H1 (cell line): ENCODE results near the gene NSG2. TPM values are rescaled to one million over a fixed set of nuclear protein-coding genes. Genes with fewer than 3 reads are reported as not detected.

Source experiments
- CTCF ChIA-PET: fragments of 300-600 bp; sonication (Branson Sonifier 250); formaldehyde crosslinking; loops from one replicate; lab custom pipeline; 2021; ENCODE audit not compliant: partially characterized antibody; lab: Charles Lee
- POLR2A ChIA-PET: fragments of 300-600 bp; sonication (Branson Sonifier 250); formaldehyde crosslinking; loops from one replicate; lab custom pipeline; 2021; ENCODE audit warnings: inconsistent platforms; ENCODE audit not compliant: partially characterized antibody; lab: Charles Lee
- DNase-seq, 2 experiments: peaks; one replicate each; pipeline versions ENCODE4 v3.0.0 to v3.0.0-alpha.2; 2010 to 2022; ENCODE audit warnings: low spot score in 2 of 2, low read depth in 1 of 2, mixed read lengths in 1 of 2
- FAIRE-seq: peaks from 2 replicates; lab custom pipeline; 2011; peaks lifted over from hg19 to GRCh38; lab: Jason Lieb, UNC
- H2AFZ ChIP-seq: 2 replicates; pipeline ENCODE4 v1.8.1; 2012; ENCODE audit warnings: low read length, inconsistent platforms
- H2AK5ac ChIP-seq: 2 replicates; pipeline ENCODE4 v1.6.1; 2013; ENCODE audit warnings: low read depth, low read length
- H2BK120ac ChIP-seq: replicated peaks from 2 replicates; pipeline ENCODE3; 2013; ENCODE audit warnings: low read depth, low read length, inconsistent platforms
- H2BK12ac ChIP-seq: 2 replicates; pipeline ENCODE4 v1.6.1; 2013; ENCODE audit warnings: low read depth, low read length
- H2BK15ac ChIP-seq: 2 replicates; pipeline ENCODE4 v1.6.1; 2013; ENCODE audit warnings: low read length
- H2BK20ac ChIP-seq: 2 replicates; pipeline ENCODE4 v1.6.1; 2013; ENCODE audit warnings: low read length
- H2BK5ac ChIP-seq: 2 replicates; pipeline ENCODE4 v1.6.1; 2013; ENCODE audit warnings: low read depth, low read length
- H3K14ac ChIP-seq: 2 replicates; pipeline ENCODE4 v1.6.1; 2013; ENCODE audit warnings: inconsistent platforms; ENCODE audit not compliant: insufficient read length
- H3K18ac ChIP-seq: 2 replicates; pipeline ENCODE4 v1.6.1; 2013; ENCODE audit warnings: low read length; ENCODE audit errors: extremely low read depth
- H3K23ac ChIP-seq: 2 replicates; pipeline ENCODE4 v1.6.1; 2013; ENCODE audit warnings: inconsistent platforms; ENCODE audit not compliant: insufficient read length
- H3K23me2 ChIP-seq: 2 replicates; pipeline ENCODE4 v1.6.1; 2013; ENCODE audit warnings: low read depth, low read length
- H3K27ac ChIP-seq: 2 replicates; pipeline ENCODE4 v1.6.1; 2011; ENCODE audit warnings: low read depth, low read length, inconsistent platforms
- H3K27me3 ChIP-seq, 4 experiments: replicated peaks in 1 of 4; 1 replicate in 1 of 4; 2 replicates in 3 of 4; pipeline versions ENCODE4 v1.6.1 to v1.8.1; 2011 to 2013; ENCODE audit warnings: low read length in 3 of 4, mild to moderate bottlenecking in 3 of 4, inconsistent platforms in 2 of 4, mixed read lengths in 2 of 4, moderate library complexity in 1 of 4; ENCODE audit not compliant: control insufficient read depth in 3 of 4, insufficient read depth in 3 of 4; ENCODE audit errors: extremely low read depth in 1 of 4
- H3K36me3 ChIP-seq, 4 experiments: 2 replicates each; pipeline versions ENCODE4 v1.6.1 to v1.8.1; 2011 to 2013; ENCODE audit warnings: mild to moderate bottlenecking in 4 of 4, low read length in 3 of 4, moderate library complexity in 2 of 4, control low read depth in 1 of 4, inconsistent platforms in 1 of 4; ENCODE audit not compliant: insufficient read depth in 4 of 4, control insufficient read depth in 2 of 4
- H3K4ac ChIP-seq: replicated peaks from 2 replicates; pipeline ENCODE3; 2013; ENCODE audit warnings: low read length, low read depth, mixed read lengths, inconsistent platforms; ENCODE audit not compliant: insufficient read length
- H3K4me1 ChIP-seq, 4 experiments: replicated peaks in 1 of 4; 1 replicate in 1 of 4; 2 replicates in 3 of 4; pipeline versions ENCODE4 v1.6.1 to v1.8.1; 2011 to 2013; ENCODE audit warnings: low read length in 3 of 4, inconsistent platforms in 2 of 4, mixed read lengths in 1 of 4; ENCODE audit not compliant: insufficient read depth in 4 of 4, control insufficient read depth in 3 of 4
- H3K4me2 ChIP-seq, 2 experiments: 2 replicates each; pipeline versions ENCODE4 v1.6.1 to v1.8.1; 2011 to 2013; ENCODE audit warnings: low read depth in 2 of 2, low read length in 2 of 2, control low read depth in 1 of 2, inconsistent platforms in 1 of 2, mild to moderate bottlenecking in 1 of 2; ENCODE audit not compliant: insufficient read depth in 1 of 2
- H3K4me3 ChIP-seq, 4 experiments: fragments of 200-600, 300-600 bp in 1 of 4; sonication (generic), shearing (Covaris generic), sonication (Bioruptor Twin) in 1 of 4; 2 replicates each; pipeline versions ENCODE4 v1.5.1 to v1.8.1; 2011 to 2016; ENCODE audit warnings: low read length in 4 of 4, low read depth in 3 of 4, control low read depth in 2 of 4, inconsistent platforms in 2 of 4, mild to moderate bottlenecking in 2 of 4, mixed read lengths in 1 of 4, moderate library complexity in 1 of 4; ENCODE audit not compliant: insufficient read depth in 2 of 4; ENCODE audit errors: extremely low read depth in 1 of 4
- H3K56ac ChIP-seq: replicated peaks from 2 replicates; pipeline ENCODE3; 2013; ENCODE audit warnings: low read depth, mild to moderate bottlenecking, mixed read lengths, low read length, inconsistent platforms; ENCODE audit not compliant: insufficient read length
- H3K79me1 ChIP-seq: 2 replicates; pipeline ENCODE4 v1.6.1; 2013; ENCODE audit warnings: low read depth, low read length, control low read depth
- H3K79me2 ChIP-seq, 2 experiments: 2 replicates each; pipeline versions ENCODE4 v1.6.1 to v1.8.1; 2012 to 2013; ENCODE audit warnings: low read length in 2 of 2, mild to moderate bottlenecking in 2 of 2, inconsistent platforms in 1 of 2; ENCODE audit not compliant: insufficient read depth in 2 of 2, control insufficient read depth in 1 of 2
- H3K9ac ChIP-seq, 4 experiments: replicated peaks in 1 of 4; 1 replicate in 1 of 4; 2 replicates in 3 of 4; pipeline versions ENCODE4 v1.6.1 to v1.8.1; 2011 to 2013; ENCODE audit warnings: low read depth in 3 of 4, low read length in 3 of 4, control low read depth in 2 of 4, mild to moderate bottlenecking in 2 of 4, moderate library complexity in 2 of 4, inconsistent platforms in 1 of 4; ENCODE audit errors: extremely low read depth in 1 of 4
- H3K9me3 ChIP-seq, 2 experiments: 2 replicates each; pipeline versions ENCODE4 v1.6.1 to v1.8.1; 2012 to 2013; ENCODE audit warnings: mild to moderate bottlenecking in 2 of 2, moderate library complexity in 2 of 2, control low read depth in 1 of 2, inconsistent platforms in 1 of 2, low read depth in 1 of 2, low read length in 1 of 2, mixed read lengths in 1 of 2; ENCODE audit not compliant: insufficient read depth in 2 of 2
- H4K20me1 ChIP-seq, 2 experiments: replicated peaks in 1 of 2; 2 replicates each; pipeline versions ENCODE3 to v1.8.1; 2011 to 2013; ENCODE audit warnings: inconsistent platforms in 2 of 2, low read length in 2 of 2, mild to moderate bottlenecking in 1 of 2; ENCODE audit not compliant: insufficient read depth in 2 of 2, control insufficient read depth in 1 of 2
- H4K5ac ChIP-seq: 2 replicates; pipeline ENCODE4 v1.6.1; 2013; ENCODE audit warnings: low read length, low read depth, mixed read lengths, inconsistent platforms; ENCODE audit not compliant: insufficient read length
- H4K8ac ChIP-seq: 2 replicates; pipeline ENCODE4 v1.8.0; 2013; ENCODE audit warnings: mild to moderate bottlenecking, moderate library complexity, low read length, inconsistent platforms; ENCODE audit not compliant: insufficient read depth; ENCODE audit errors: extremely low read depth
- H4K91ac ChIP-seq: replicated peaks from 2 replicates; pipeline ENCODE3; 2013; ENCODE audit warnings: low read length, mixed read lengths, inconsistent platforms; ENCODE audit not compliant: insufficient read length
- E2F6 ChIP-seq: IDR thresholded peaks from 2 replicates; pipeline ENCODE4 v1.6.1; 2012; ENCODE audit warnings: inconsistent platforms
- WGBS, 2 experiments: shearing (Covaris generic) in 1 of 2; methylation state at CpG; one replicate each; pipeline versions ENCODE4 v1.1.6 to v1.1.7; 2013 to 2015; ENCODE audit warnings: low lambda C conversion rate in 2 of 2, mixed read lengths in 2 of 2, inconsistent platforms in 1 of 2, low coverage in 1 of 2, missing lambda C conversion rate in 1 of 2; ENCODE audit not compliant: insufficient replicate concordance in 2 of 2, insufficient coverage in 1 of 2, insufficient read length in 1 of 2; ENCODE audit errors: extremely low coverage in 1 of 2, missing lambda C conversion rate in 1 of 2; 5-methylcytosine and 5-hydroxymethylcytosine counted together
- polyA plus RNA-seq, 7 experiments: library from polyadenylated mRNA; depleted of rRNA in 3 of 7; stranded (reverse) in 5 of 7; unstranded in 2 of 7; fragments of >200 nt in 5 of 7; fragments of 200-250 nt in 2 of 7; gene quantifications; 1 replicate in 5 of 7; 2 replicates in 1 of 7; 4 replicates in 1 of 7; pipeline versions ENCODE4 v1.2.1 to v1.2.3, GENCODE V29; 2011 to 2013; ENCODE audit warnings: missing spikeins in 2 of 7, mixed read lengths in 2 of 7
- total RNA-seq: library from RNA; stranded (reverse); fragmentation: NEBNext Ultra II Directional; extraction: Animal tissue kit (Norgen Biotek cat#: 25700); gene quantifications from 2 replicates; pipeline ENCODE4 v1.2.1, GENCODE V29; 2021

The NSG2 gene
- total and polyA plus RNA-seq, 2 of the 8 experiments (the other 6 are each of a cell fraction or from before 2014, with no cell fraction given) = 0.56 to 0.78 TPM

- Histone ChIP-seq H3K9me3 (no peaks in the 10 kb centered on the region), H2BK15ac (peak overlapping the region; percentile 97; the same call in 1 of the 2 replicates), H4K91ac (no peak overlapping the region), H3K79me1 (no peaks in the 10 kb centered on the region), H2BK12ac (no peak overlapping the region), H2BK120ac (no peak overlapping the region), H2AK5ac (no peak overlapping the region), H4K5ac (no peak overlapping the region), H3K4me3 (no peak overlapping the region), H4K20me1 (peaks cover 0 to 3% of the 10 kb centered on the region in 2 experiments), H2BK5ac (no peak overlapping the region), H3K36me3 (no peaks in the 10 kb centered on the region), H4K8ac (no peak overlapping the region), H3K4me1 (no peaks in the 10 kb centered on the region), H3K18ac (no peak overlapping the region), H3K4ac (no peak overlapping the region), H2BK20ac (0 out of 2 replicates have a peak overlapping the region, but pooled peaks have one; percentile 34), H3K23me2 (no peaks in the 10 kb centered on the region), H3K23ac (no peak overlapping the region), H2AFZ (no peak overlapping the region), H3K9ac (no peak overlapping the region), H3K79me2 (no peaks in the 10 kb centered on the region), H3K14ac (no peak overlapping the region), H3K27ac (no peak overlapping the region), H3K27me3 (no peaks in the 10 kb centered on the region)
- peak in 1 of 2 experiments; percentile 17 for DNase-seq
- CTCF ChIA-PET = interaction anchor here (0.5 to 8.6 kb wide), 18 partner anchors 8 to 1062 kb away, joined by 3 to 187 read pairs (median 3); no protein-coding TSS in a partner anchor
- FAIRE-seq = no peak
- 88% methylated on average over 6 of the region's 6 CpGs; no CpG with 5 or more reads in 1 of the 2 experiments for WGBS, 2 experiments
- TF ChIP-seq E2F6 = no peak
- TF ChIP-seq, all 59 proteins: peak for 0
- no peak overlapping the region for H3K56ac ChIP-seq
- POLR2A ChIA-PET = interaction anchor here (2.4 kb wide), 1 partner anchor 268 kb away, joined by 9 read pairs; no protein-coding TSS in a partner anchor
- no peak overlapping the region for H3K4me2 ChIP-seq
Measured at GRCh38 chr5:174044466-174045254, 846 bp upstream of the NSG2 start.
